T-helper 1 cell (primary cell): ENCODE results near the gene LOXL4.

ENCODE experiments used
- DNase-seq, 5 donors: peaks; one replicate each; pipeline ENCODE4 v3.0.0-alpha.2; 2012 to 2020

LOXL4 gene

DNA sequence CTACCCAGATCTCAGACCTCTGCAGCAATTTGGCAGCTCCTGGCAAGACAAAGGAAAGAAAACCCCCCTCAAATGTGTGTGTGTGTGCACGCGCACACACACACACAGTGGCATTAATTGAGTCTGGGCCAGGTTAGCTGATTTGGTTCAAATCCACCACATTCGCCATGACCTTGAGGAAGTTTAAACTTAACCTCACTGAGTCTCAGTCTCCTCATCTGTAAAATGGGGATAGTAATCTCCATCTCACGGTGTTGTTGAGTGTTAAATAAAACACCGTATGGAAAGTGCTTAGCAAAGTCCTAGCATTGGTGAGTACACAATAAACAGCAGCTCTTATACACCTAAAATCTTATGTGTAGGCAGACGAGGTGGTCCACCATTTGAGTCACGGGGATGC is 4.9 kb downstream of the LOXL4 start:
- no peak for DNase-seq

DNA sequence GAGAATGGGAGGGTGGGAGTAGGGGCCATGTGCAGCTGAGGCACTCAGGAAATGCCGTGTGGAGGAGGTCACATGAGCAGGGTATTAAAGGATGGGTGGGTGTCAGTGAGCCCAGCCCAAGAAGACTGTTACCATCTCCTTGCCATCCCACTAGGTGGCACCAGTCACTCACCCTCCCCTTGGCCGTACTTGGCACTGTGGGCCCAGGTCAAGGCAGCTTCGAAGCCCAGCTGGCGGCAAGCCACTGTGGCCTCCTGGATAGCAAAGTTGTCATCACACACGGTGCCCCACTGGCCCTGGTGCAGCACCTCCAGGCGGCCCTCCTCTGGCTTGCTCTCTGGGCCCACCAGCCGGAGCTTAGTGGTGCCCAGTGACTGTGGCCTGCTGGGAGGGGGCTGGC is 5.4 kb downstream of the LOXL4 start:
- no peak for DNase-seq

DNA sequence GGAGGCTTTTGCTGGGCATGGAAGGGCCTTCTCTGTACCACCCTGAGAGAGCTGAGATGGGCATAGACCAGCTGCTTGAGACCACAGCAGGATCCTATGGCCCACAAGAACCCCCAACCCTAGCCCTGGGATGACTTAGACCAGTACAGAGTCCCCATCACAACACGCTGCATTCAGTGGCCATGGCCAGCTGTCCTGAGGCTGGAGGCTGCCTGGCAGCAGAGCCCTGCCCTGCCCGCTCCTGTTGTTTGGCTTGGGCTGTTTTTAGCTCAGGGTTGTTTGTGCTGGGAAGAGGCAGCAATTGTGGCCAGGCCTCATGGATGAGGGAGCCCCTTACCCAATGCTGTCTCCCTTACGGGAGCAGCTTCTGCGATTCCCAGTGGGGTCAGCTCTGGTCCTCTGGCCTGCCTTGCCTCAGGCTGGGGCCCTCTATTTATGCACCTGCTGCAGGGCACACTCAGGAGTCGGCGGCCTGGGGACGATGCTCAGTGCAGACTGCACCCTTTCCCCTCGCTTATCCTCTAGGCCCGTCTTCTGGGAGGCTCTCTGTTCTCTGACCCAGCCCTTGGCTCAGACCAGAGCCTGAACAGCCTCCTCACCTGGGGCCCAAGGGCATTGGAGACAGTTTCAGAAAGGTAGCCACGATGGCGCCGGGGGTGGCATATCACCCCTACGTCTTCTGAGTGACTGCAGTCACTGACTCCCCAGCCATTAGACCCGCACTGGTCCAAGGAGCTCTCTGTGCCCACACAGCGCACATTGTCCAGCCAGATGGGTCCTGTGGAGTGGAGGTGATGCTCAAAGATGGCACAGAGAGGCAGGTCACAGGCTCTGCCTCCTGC is 6.3 kb downstream of the LOXL4 start:
- DNase-seq = no peak

DNA sequence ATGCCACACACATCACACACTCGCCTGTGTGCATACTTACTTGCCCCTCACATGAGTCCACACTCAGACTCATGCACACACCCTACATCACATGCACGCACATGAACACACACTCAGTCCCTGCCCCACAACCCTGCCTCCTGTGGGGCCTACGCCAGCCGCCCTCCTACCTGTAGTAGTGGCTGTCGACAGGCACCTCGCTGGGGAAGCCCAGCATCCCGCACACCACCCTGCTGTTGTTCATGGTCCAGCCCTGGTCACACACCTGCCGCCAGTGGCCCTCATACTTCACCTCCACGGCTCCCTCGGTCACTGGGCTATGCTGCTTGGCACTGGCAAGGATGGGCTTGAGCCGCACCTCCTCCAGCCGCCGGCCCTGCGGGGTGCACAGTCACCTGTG is 7.2 kb downstream of the LOXL4 start:
- no peak for DNase-seq

DNA sequence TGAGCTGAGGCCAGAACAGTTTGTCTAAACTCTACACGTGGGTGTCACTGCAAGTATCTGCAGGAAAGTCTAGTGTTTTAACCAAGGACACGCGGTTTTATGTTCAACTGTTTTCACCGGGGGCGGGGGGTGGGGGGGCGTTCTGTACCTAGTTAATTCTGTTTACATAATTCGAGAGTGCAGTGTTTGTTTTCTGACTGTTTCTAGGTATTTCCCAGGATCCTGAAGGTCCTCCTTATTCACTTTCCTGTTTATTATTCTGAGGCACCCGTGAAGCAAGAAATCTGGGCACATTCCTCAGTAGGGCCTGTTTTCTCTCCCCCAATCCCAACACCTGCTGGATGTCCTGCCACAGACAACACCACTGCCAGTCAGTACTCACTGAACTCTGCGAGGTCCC is 7.6 kb downstream of the LOXL4 start:
- no peak for DNase-seq

DNA sequence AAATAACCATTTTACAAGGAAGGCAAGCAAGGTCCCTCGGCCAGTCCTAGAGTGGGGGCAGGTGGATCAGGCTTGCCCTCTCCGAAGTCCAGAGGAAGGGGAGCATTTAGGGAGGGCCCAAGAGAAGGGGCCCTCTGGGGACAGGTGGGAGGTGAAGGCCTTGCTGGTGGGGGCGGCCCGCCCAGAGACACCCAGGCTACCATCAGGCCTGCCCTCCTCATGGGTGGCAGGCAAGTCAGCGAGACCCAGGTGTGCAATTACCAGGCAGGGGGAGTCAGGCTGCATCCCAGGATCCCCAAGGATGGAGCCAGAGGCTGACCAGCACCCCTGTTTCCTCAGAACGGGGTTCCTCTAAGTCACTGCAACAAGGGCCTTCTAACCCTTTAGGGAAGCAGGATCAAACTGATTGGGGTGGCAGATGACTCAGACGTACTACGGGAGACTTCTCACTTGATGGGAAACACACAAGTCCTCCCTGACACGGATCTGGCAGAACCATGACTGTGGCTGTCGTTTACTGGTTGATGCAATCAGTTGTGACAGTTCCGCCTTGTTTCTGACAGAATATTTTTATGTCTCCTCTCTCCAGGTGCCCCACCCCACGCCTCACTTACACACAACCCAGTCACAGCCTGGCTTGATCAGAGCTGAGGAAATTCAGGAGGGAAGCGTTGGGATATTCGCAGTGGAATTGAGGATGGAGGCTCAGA is 8.2 kb downstream of the LOXL4 start:
- DNase-seq = no peak

DNA sequence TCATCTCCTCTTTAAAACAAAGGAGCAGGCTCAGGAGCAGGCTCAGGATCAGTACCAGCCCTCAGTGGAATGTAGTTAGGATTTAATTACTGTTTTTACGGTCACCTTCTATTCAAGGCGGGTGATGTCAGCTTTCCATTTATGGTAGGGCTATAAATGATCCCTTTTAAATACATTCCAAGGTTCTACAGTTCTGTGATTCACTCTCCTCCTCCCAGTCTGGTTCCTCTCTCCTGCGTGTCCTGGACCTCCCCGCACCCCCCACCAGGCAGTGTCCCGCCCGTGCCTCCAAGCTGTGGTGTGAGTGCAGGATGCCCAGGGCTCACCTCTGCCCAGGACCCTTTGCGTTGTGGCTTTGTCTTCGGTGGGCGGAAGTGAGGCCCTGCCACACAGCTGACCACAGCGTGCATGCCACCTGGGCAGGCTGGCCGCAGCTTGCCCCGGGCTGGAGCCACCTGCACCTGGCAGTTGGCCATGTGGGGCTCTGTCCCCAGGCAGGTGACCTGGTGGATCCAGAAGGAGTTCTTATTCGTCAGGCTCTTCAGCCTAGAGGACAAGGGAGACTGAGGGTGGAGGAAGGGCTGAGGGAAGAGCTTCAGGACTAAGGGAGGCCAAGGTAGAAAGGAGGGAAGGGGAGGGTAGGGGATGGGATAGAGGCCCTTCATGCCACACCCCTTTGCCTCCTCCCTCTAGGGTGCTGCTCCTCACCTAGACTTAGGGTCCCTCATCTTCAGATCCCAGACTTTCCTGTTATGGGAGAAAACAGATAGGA is 9.1 kb downstream of the LOXL4 start:
- DNase-seq = no peak

DNA sequence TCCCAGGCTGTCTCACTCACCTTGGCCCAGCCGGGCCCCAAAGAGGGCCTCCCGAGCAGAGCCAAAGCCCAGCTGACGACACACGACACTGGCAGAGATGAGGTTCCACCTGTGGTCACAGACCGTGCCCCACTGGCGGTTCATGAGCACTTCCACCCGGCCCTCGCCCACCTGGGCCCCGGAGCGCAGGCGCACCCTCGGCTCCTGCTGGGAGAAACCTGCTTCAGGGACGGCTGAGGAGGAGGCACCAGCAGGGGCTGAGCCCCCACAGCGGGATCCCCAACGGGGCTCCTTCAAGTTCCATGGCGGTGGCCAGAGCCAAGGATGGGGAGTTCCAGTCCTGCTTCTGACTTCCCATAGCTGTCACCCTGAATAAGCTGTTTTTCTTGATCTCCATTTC is 10.0 kb downstream of the LOXL4 start:
- DNase-seq = no peak

DNA sequence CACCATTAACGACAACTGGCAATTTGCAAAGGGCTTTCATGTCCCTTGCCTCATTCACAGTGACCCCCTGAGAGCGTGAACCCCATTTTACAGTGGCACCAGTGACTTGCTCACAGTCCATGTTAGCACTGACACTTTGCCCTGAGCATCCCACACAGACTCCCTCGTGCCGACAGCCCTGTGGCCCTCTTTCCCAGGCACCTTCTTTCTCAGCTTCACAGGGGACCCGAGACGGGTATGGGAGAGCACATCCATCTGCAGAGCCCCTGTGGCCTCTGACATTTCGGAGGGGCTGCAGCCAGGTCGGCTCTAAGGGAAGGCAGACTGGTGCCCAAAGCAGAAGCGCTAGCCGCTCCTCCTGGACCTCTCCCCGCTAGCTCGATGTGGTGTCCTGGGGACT is 10.8 kb downstream of the LOXL4 start:
- DNase-seq = no peak

DNA sequence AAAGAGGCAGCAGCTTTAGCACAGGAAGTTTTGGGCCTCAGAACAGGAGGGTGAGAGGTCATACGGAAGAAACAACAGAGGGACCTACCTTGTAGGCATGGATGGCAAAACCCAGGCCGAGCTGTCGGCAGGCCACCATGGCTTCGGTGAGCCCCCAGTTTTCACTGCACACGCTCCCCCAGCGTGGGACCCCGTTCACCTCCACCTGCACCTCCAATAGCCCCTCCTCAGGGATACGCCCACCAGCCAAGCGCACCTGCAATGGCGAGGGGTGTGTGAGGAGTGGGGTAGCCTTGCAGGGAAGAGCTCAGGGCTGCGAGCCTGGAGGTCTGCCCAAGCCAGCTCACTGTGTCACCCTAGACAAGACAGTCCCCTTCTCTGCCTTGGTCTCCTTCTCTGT is 11.3 kb downstream of the LOXL4 start:
- DNase-seq = no peak

DNA sequence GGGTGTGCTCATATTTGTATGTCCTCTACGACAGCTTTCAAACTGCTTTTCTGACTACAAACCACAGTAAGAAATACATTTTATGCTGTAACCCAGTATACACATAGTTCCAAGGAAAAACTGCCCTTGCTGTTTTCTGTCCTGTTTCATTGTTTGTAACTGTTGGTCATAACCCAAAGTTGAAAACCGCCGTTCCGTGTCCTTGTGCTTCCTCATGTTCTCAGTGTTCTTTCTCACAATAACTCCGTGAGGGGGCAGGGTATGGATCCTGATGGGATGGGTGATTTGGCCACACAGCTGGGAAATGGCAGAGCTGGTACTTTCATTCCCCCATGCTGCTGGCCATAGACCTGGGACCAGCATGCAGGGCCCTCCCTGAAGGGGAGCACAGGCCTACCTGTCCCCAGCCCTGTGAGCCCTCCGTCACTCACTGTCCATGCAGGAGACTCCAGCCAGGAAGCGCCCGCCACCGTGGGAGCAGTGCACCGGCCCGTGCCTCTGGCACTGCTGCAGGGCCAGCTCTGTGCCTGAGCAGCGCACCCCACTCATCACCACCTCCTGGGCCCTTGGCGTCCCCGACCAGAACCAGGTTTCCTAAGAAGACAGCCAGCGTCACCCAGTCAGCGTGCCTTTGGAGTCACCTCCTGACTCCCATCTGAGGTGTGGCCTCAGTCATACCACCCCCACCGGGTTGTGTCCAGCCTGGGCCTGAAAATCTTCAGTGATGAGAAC is 12.7 kb downstream of the LOXL4 start:
- no peak for DNase-seq

DNA sequence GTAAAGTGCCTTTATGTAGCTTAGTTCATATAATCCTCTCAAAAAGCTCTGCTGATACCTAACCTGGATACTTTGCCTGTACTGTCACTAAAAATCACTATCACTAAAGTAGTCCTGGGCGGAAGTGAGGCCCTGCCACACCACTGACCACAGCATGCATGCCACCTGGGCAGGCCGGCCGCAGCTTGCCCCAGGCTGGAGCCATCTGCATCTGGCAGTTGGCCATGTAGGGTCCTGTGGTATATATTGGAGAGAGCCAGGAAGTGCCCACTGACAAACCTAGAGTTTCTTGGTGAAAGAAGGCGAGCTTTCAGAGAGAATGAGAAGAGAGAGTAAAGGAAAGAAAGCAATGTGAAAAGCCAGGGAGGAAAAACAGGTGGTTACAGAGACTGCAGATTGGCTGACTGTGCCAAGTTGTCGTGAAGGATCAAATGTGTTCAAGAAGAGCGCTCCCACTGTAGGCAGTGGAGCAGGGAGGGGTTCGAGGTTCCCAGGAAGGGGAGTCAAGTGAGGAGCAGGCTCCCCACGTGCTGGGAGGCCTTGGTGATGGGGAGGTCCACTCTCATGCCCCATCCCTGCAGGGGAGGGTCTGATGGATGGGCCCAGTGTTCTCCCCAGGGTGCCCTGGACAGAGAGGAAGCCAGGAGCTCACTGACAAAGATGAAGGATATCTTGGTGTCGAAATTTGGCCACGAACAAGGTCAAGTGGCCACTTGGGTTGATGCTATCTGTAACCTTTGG is 13.6 kb downstream of the LOXL4 start:
- DNase-seq = no peak

DNA sequence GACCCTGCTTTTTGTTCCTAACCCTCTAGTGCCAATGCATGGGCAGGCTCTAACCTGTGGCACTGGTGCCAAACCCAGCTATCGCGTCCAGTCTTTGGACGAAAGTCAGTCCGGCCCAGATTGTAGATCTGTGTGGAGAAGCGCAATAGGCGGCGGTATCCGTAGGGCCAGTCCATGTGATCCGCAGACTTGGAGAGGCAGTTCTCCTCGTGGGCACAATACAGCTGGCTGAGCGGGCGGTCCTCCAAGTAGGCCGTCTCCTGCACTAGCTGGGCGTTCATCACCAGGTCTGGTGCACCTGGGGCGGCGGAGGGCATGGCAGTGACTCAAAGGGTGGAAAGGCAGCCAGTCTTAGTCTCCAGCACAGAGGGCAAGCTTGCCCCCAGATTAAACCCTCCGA is 14.5 kb downstream of the LOXL4 start:
- no peak for DNase-seq

DNA sequence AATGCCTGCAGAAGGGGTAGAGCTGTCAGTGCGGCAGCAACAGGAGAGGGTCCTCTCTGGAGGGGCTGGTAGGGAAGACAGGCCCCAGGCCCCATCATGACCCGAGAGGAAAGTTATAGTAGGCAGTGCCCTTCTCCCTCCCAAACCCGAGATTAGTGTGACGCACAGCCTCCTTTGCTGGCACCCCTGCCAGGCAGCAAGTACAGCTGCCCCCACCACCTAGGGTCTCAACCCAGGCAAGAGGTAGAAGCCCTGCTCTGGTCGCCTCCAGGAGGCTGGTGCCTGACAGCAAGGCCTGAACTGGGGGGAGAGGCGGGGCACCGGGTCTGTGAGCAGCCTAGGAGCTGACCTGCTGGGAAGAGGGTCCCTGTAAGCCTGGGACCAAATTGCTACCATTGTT is 15.5 kb downstream of the LOXL4 start:
- no peak for DNase-seq

DNA sequence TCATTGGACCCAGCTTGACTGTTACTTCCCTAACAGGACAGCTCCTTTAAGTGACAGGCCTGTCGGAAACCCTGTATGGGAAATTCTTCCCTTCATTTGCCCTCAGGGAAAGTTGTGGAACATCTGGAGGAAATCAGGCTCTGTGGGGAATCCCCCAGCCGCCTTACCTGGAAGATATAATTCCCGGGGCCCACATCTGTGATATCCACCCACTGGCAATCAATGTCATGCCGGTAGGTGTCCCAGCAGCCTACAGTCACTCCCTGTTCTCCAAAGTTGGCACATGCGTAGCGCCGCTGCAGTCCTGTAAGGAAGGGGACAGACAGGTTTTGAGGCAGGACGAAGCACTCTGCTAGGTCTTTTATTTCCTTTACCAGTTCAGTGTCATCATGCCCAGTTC is 16.6 kb downstream of the LOXL4 start:
- no peak for DNase-seq

DNA sequence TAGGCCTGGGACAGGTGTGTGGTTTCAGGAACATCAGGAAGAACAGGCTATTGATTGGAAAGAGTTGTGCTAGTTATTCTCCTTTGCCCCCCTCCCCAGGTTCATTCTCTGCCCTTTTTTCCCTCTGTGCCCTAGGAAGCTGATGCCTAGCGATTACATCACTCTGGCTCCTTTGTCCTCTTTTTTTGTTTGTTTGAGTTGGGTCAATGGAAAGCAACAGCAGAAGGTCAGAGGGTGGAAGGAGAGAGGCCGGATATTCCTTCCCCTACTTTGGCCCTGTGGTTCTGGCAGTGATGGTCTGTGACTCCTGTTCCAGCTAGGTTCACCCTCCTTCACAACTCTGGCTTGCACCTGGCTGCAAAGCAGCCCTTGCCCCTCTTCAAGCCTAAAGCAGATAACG is 18.9 kb downstream of the LOXL4 start:
- DNase-seq = no peak

DNA sequence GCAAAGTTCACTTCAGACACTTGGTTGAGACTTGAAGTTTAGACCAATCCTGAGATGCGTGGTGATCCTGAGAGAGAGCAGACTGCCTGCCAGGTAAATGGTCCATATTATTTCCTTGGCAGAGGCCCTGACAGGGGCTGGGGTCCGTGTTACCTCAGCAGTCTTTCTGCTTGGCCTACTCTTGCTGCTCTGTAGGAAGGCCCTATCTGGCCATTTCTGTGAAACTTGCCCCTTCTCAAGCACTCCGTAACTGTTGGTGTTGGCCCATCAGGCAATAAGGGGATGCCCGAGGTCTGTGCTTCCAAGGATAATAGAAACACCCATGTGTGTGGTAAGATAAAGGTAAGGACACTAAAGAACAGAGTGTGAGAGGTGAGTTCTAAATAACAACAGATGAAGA is 20.0 kb downstream of the LOXL4 start:
- DNase-seq = no peak

DNA sequence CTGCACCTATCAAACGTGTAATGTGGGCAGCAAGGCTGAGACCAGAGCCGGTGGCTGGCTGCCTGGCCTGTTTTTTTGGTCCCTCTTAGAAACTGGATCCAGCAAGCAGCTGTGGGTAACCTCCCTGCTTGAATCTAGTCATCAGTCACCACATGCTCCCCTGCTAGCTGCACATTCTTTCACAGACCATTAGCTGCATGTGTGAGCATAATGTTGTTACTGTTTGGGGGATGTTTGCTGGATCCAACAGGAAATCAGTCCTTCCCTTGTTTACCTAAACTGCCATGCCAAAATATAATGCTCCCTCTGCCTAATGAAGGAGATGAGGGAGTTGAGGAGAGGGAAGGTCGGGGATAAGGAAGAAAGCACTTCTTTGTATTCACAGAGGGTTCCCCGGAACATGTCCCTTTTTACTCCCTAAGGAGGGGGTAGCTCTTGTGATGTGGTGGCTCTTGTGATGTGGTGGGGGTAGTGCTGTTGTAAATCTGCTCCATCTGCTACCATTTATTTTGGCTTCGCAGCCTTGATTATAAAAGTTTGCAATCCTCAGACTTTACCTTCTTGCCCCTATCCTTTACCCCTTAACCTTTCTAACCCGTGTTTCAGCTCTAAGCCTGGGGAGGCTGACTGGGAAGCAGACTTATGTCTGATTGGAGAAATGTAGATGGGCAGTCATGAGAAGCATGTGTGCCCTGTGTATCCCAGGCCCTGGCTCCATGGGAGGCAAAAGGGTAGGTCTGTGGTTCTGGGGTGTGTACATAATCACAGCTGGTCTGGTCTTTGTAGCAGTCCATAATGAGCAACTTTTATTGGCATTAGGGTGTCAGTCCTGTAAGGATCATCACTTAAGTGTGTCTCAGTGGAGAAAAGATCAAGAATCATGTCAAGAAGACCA is 20.8 kb downstream of the LOXL4 start:
- no peak for DNase-seq

DNA sequence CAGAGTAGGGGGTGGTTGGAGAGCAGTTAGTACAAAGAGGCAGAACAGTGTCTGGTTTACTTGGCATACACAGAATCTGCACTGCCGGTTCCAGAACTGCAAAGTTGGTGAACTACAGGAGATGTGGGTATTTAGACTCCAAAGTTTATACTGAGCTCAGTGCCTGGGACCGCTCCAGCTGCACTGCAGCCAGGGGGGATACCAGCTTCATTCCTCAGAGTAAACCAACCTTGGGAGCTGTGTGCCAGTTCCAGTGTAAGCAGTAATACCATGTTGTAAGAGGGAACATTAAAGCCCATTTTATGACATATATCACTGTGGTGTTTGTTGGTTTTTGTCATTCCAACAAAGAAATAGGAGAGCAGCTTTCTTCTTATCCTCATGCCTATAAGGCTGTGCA is 23.4 kb downstream of the LOXL4 start:
- DNase-seq = no peak

DNA sequence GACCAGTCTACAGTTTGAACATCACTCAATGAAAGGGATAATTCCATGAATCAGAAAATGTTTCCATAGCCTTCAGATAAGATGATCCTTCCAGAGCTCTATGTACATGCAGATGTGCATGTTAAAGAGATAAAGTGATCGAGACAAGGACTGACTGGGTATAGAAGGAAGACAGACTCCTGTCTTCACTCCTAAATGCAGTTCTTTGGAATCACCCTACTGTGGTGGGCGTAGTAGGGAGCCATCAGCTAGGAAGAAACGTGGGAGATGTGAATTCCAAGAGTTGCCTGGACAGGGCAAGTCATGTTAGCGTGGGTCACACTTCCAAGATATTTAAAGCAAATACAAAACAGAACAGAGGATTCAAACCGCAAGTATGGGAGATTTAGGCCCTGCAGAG is 23.9 kb downstream of the LOXL4 start:
- no peak for DNase-seq

DNA sequence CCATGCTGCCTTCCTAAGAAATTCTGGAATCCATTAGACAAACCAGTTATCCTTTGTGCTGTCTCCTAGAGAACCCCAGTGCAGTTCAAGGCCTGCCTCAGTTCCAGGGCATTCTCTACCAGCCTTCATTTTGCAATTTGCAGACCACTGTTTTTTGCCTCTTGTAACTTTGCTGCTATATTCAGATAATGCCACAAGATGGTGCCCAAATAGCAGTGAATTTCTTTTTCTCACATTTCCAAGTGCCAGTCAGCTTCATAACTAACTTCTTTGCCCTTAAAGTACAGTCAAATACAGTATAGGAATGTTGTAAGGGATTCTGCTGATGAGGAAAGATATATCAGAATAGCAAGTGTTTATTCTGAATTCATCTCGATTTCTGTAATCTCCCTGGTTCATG is 25.2 kb downstream of the LOXL4 start:
- DNase-seq = no peak
